OCI-LY3 (cell line): ENCODE measurements around the gene DNAJC15.
A peak's percentile ranks its signal among the peaks of the same experiment; 100 is the strongest.

Source experiments
- EZH2phosphoT487 ChIP-seq: fragments of 200-600 bp; shearing (Covaris generic); IDR thresholded peaks from 2 replicates; pipeline ENCODE4 v1.6.1; 2018; ENCODE audit warnings: antibody characterized with exemption, mixed run types, low read depth
- TF ChIP-seq, protein P1 (sequence below): fragments of 200-600, 300-600 bp; sonication (generic); IDR thresholded peaks from 2 replicates; pipeline ENCODE4 v1.5.1; 2014; ENCODE audit warnings: antibody characterized with exemption, low read length, low read depth

DNA sequence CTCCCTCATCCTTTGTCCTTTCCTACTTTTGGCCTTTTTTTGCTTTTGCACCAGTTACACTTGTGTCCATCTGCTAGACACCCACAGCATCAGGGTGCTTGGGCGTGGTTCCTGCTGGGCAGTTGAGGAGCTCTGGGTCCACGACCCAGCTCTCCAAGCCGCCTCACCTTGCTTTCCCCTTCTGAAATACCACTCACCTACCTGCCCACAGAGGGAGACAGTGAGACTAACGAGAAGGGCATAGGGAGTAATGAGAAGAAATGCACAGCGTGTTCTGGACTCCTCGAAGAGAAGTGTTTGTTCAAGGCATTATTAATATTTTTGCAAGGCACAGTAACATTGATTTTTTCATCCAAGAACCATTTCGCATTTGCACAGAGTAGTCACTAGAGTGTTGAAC, 92.9 kb downstream of the DNAJC15 start:
- TF ChIP-seq, protein P1, sequence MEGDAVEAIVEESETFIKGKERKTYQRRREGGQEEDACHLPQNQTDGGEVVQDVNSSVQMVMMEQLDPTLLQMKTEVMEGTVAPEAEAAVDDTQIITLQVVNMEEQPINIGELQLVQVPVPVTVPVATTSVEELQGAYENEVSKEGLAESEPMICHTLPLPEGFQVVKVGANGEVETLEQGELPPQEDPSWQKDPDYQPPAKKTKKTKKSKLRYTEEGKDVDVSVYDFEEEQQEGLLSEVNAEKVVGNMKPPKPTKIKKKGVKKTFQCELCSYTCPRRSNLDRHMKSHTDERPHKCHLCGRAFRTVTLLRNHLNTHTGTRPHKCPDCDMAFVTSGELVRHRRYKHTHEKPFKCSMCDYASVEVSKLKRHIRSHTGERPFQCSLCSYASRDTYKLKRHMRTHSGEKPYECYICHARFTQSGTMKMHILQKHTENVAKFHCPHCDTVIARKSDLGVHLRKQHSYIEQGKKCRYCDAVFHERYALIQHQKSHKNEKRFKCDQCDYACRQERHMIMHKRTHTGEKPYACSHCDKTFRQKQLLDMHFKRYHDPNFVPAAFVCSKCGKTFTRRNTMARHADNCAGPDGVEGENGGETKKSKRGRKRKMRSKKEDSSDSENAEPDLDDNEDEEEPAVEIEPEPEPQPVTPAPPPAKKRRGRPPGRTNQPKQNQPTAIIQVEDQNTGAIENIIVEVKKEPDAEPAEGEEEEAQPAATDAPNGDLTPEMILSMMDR, result peak; percentile 39
- no peak for TF ChIP-seq EZH2phosphoT487
